SIG-M5 treated with dmso at 0.1 percent for 504 hours (cell line): Measurements from ENCODE around the gene ARL6IP1.
A peak's percentile ranks its signal among the peaks of the same experiment; 100 is the strongest.
"Not testable (repeated sequence)": the region's sequence is repeated elsewhere in the genome, so short reads cannot be mapped to it uniquely, and the experiment has no call there.

Experiments used
- DNase-seq: peaks from one replicate; lab custom pipeline; 2025; ENCODE audit not compliant: unreplicated experiment; lab: John Stamatoyannopoulos, UW

The ARL6IP1 gene

DNA sequence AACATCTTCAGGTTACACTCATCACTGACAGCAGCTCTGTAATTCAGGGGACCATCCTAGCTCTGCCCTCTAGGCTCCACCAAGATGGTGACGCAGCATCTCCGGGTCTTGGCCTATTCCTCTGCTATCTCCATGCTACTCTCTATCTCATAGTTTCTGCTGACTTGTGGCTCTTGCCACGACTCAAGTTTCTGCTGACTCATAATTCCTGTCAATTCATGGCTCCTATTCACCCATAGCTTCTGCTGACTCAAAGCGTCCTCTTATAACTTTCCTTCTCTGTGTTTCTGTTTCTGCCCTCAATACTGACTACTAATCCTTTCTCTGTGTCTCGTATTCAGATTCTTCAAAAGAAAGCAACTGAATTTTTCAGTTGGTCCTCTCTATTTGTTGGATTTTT, 38.6 kb downstream of the ARL6IP1 start:
- DNase-seq, result not testable (repeated sequence)

DNA sequence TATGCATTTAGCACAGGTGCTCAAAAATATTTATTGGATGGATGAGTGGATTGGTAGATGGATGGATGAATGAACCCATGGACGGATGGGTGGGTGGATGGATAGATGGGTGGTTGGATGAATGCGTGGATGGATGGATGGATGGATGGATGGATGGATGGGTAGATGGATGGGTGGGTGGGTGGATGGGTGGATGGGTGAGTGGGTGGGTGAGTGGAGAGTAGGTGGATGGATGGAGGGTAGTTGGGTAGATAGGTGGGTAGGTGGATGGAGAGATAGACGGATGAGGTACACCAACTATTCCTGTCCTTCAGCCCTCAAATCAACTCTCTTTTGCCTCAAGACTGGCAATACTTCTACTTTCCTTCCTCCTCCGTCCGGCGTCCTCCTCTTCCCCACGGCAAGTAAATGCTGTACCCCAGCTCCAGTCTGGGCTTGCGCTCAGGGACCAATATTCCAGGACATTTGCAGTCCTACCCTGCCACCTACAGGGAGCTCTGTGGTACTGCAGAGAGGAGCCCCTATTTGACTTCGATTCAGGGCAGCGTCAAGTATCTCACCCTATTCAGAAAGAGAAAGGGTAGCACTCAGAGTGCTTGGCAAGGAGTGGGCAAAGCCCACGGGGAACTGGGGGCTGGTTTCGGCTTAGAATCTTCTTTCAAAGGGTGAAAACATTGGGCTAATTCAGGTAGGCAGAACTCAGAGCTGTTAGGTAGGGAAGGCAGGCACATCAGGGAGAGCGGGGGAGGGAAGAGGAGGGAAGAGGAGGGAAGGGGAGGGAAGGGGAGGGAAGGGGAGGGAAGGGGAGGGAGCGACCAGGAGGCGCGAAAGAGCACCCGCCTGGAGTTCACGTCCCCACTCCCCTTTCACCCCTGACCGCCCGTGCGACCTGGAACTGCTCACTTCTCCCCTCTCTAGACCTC, 41.5 kb downstream of the ARL6IP1 start:
- DNase-seq, result peak; percentile 16

DNA sequence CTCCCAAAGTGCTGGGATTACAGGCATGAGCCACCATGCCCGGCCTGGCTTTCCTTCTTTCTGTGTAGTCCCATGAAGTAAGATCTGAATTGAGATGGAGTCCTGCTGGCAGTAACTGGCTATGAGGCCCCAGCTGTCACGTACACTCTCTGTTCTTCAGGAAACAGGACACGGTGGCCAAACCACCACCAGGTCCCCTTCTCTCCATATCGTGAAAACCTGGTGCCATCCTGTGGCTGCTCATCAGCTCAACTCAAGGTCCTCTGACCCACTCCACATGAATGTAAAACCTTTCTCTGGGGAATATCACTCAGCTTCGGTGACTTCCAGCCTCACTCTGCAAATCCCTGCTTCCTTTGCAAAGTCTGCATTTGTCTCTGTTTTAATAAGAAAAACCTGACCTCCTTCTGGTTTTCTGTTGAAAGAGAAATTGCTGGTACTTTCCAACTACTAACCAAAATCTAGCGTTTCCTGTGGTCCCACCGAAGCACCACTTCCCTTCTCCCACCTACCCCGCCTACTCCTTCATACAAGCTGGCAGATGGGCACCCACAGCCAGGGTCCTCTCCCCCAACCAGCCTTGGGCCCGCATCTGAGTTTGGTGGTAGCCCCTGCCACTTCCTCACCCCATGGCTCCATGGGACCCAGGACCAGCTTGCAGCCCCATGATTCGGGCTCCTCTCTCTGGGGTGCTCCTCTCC, 43.2 kb downstream of the ARL6IP1 start:
- DNase-seq, result not testable (repeated sequence)

DNA sequence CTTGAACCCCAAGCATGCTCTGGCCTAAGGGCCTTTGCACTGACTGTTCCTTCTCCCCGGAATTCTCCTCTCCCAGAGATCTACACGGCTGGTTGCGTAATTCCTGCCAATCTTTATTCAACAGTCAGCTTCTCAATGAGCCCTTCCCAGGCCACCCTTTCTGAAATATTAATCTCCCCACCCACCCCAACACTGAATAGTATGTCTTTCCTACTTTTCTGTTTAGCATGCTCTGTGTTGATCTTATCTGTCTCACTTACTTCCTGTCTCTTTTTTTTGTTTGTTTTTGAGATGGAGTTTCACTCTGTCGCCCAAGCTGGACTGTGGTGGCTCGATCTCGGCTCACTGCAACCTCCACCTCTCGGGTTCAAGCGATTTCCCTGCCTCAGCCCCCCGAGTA, 44.7 kb downstream of the ARL6IP1 start:
- DNase-seq, result not testable (repeated sequence)

DNA sequence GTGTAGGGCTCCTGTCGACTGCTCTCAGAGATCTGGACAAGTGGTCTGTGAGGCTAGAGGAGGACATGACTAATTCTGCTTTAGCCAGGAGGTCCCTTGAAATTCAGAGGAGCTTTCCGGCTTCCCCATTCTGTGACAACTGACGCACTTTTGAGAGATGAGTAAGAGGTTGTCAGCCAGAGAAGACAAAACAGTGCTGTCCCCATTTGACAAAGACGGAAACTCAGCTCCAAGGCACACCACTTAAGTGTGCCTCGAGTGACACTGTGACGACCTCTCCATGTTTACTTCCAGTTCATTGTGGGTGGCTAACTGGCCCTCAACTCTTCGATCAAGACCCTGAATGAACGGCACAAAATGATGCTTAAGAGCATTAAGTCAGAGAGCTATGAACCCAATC, 58.5 kb downstream of the ARL6IP1 start:
- DNase-seq, result not testable (repeated sequence)
